GM21423 (cell line): ENCODE measurements around the gene TSHZ2.

Experiments used
- ATAC-seq: cut with Tn5 transposase; IDR thresholded peaks from one replicate; pipeline ENCODE4 v1.9.1; 2021; ENCODE audit warnings: mild to moderate bottlenecking, moderate library complexity; ENCODE audit not compliant: unreplicated experiment

The TSHZ2 gene

GRCh38 chr20:53265304-53265875 lies 293.2 kb downstream of the TSHZ2 start:
- ATAC-seq, result no peak

- no peak for ATAC-seq
These were observed 297.2 kb downstream of the TSHZ2 start for GRCh38 chr20:53269380-53269779.

DNA sequence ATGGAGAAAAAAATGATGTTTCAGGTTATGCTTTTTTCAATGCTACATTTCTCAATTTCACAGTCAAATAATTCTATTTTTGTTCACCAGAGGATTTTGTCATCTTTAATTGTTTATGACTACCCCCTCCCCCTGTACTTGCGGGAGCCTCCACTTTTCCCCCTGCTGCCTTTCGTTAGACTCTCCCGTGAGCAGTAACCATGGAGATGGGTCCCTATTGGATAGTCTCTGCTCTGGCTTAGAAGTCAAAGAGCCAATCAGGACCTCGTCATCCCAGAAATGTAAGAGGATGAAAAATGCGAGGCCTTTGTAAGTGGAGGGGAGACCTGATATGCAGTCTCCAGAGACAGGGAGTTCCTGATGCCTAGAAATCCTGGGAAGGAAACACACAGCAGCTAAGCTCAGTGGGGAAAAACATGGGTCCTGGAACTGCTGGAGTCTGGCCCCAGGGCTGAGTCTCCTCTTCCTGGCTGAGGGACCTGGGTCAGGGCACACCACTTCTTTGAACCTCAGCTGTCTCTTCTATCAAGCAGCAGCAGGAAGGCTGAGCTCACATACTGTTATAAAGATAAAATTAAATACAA lies 298.7 kb downstream of the TSHZ2 start:
- ATAC-seq, result no peak

GRCh38 chr20:53274365-53274764 lies 302.2 kb downstream of the TSHZ2 start:
- no peak for ATAC-seq

- ATAC-seq, result no peak
These were observed 302.6 kb downstream of the TSHZ2 start for GRCh38 chr20:53274807-53275206.

DNA sequence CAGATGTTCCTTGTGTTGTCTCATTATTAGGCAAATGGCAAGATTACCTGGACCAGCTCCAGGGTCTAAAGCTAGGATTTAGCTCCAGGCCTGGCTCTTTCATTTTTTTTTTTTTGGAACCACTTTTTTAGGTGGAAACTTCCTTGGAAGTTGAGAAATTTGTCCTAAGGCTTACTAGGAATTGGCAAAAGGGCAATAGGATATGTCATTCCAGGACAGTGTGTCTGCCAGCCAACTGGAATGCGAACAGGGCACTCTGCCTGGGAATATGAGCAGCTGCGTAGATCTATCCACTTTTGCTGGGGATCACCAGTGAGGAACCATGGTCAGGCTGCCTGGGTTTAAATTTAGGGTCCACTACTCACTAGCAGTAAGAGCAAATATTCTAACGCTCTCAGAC lies 304.0 kb downstream of the TSHZ2 start:
- no peak for ATAC-seq

DNA sequence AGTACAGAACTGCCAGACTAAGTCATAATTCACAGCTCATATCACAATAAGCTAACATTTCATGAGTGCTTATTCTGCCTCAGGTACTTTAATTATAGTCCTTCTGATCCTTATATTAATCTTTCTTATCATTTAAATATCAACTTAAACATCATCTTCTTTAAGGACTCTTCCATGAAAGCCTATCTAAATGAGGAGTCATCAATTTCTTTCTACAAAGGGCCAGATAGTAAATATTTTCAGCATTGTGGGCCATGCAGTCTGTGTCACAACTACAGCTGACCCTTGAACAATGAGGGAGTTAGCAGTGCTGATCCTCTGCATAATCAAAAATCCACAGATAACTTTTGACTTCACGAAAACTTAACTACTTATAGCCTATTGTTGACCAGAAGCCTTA lies 306.4 kb downstream of the TSHZ2 start:
- no peak for ATAC-seq

GRCh38 chr20:53279735-53280134 lies 307.6 kb downstream of the TSHZ2 start:
- no peak for ATAC-seq

DNA sequence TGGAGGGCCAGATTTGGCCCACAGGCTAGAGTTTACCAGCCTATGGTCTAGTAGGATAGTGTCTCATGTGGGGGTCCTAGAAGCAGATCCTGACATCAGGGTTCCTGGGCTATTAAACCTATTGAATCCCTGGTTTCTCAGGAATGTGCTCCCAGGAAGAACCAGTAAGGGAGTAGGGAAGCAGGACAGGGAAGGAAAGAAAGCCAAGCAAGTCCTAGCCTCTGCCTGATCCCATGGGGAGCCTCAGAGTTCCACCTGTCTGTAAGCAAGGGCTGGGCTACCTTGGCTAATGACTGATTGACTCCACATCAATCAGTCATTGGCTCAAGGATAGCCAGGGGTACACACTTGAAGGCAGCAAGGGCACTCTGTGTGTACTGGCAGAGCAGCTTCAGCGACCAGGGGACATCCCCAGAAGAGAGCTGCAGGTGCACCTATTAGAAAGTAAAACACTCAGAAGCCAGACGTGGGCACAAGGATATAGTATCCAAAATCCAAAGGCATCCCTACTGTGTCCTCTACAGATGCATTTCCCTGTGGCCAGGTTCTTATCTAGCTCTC lies 309.5 kb downstream of the TSHZ2 start:
- ATAC-seq, result no peak

DNA sequence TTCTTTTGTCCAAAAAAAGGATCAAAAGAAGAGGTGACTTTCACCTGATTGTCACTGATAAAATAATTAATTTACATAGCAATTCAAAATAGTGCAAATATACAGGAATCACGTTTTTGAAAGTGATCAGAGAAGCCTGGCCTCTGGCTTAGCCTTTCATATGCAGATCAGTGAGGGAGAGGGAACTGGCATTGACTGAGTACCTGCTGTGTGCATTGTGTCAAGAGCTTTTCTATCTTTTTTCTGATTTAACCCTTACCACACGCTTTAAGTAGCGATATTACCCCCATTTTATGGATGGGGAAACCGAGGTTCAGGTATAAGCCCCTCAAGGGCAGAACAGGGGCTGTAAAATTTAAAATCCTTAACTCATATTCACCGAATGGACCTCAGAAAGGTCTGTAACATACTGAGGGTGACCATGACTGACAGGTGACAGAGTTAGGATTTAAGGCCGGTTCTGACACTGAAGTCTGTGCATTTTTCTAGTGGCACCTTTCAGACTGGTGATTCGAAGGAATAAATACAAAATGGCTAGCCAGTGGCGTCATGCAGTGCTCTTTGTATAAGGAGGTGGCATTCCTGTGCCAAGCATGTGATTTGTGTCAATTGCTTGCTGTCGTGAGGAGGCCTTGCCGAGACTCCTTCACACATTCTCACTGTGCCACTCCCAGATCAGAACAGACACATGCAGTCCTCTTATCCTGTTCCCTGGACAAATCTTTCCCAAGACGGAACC lies 310.2 kb downstream of the TSHZ2 start:
- no peak for ATAC-seq

- ATAC-seq, result no peak
These were observed 310.9 kb downstream of the TSHZ2 start for GRCh38 chr20:53283011-53283410.

- ATAC-seq, result no peak
These were observed 311.4 kb downstream of the TSHZ2 start for GRCh38 chr20:53283597-53283996.

GRCh38 chr20:53284256-53284655 lies 312.1 kb downstream of the TSHZ2 start:
- ATAC-seq, result no peak

DNA sequence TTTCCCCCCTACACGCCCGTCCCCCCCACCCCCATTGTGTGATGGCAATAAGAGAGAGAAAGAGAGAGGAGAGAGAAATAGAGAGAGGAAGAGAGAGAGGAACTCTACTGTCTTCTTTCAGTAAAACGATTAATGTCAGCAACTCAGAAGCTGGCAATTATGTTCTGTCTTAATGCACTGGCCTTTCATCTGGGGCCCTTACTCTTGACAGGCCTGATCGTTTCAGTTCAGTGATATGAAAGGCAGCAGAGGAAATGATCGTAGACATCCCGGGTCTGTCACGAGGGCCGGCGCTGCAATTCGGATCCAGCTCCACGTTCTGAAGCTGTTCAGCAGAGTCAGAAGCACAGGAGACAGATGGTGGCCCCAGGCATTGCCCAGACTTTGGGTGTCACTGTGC lies 312.5 kb downstream of the TSHZ2 start:
- no peak for ATAC-seq

DNA sequence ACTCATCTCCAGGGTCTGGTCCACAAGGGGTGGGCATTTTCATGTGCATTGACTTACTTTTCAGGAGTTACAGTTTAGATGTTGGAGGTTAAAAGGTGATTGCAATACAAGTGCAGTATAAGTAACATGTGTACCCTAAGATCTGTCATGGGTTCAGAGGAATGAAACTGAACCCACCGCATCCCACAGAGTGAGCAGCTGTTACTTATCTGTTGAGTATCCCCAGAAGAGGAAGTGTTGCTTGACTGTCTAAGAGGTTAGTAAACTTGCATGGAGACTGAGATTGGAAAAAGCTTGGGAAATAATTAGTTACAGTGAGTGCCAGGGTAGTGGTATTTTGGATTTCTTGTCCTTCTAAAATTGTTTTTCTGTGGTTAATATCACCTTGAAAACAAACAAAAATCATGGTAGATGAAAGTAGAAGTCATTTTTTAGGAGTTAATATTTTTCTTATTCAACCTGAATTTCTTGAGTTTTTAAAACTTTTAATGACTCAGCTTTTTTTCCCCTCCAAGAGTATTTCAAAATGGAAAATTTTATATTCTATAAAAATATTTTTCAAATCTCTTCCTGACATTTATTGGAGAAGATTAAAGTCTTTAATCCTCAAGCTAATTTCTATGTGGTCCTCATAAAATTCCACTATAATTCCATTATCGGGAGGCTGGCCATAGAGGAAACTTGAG lies 315.3 kb downstream of the TSHZ2 start:
- no peak for ATAC-seq

DNA sequence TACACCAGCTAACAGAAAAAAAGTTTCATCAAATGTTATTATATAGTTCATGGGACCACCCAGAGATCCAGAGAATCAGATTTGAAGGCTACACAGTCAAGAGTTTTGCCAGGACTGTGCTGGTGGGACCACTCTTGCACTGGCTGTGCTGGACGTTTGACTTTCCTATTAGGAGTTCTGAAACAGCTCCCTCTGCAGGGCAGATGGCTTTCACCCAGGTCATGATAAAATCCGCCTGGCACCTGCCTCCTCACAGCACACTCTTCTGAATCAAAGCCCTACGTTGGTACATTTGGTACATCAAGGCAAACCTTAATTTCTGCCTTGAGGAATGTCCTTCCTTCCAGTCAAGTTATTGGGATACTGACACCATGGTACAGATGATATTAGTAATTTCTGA lies 319.4 kb downstream of the TSHZ2 start:
- no peak for ATAC-seq

GRCh38 chr20:53292347-53292746 lies 320.2 kb downstream of the TSHZ2 start:
- no peak for ATAC-seq

GRCh38 chr20:53294804-53295203 lies 322.6 kb downstream of the TSHZ2 start:
- ATAC-seq, result no peak

DNA sequence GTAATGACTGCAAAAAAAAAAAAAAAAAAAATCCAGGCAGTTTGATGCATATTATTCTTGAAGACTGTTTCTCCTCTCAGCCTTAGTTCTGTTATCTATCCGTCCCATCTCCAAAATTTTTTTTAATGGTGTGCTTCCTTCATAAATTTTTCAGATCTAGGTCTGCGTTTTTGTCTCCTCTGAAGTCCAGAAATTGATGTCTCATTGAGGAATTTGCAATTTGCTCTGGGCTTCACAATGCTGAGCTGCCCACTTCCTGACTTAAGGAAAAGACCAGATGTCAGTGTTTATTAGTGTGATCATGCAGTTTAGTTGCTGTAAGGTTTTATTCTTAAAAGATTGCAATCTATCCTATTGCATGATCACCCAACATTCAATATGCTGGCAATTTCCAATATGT lies 323.9 kb downstream of the TSHZ2 start:
- ATAC-seq, result no peak

GRCh38 chr20:53296451-53297153 lies 324.4 kb downstream of the TSHZ2 start:
- no peak for ATAC-seq

GRCh38 chr20:53297154-53297529 lies 325.0 kb downstream of the TSHZ2 start:
- ATAC-seq, result no peak
